Stimulated activated CD4-positive, alpha-beta T cell treated with anti-CD3 and anti-CD28 coated beads, Interleukin-15, amount 100 ng/mL, for 48 hours (primary cell): ENCODE measurements around the gene NSG1.

Experiments
- DNase-seq, 2 donors: peaks; one replicate each; pipeline ENCODE4 v3.0.0-alpha.2; 2020; ENCODE audit warnings: low read depth in 2 of 2

The NSG1 gene

GRCh38 chr4:4395849-4396627 lies 9.1 kb downstream of the NSG1 start:
- no peak for DNase-seq

GRCh38 chr4:4396628-4397440 lies 9.9 kb downstream of the NSG1 start:
- DNase-seq, result no peak

GRCh38 chr4:4397441-4397819 lies 10.5 kb downstream of the NSG1 start:
- no peak for DNase-seq

- no peak for DNase-seq
These were observed 11.5 kb downstream of the NSG1 start for GRCh38 chr4:4398430-4398829.

GRCh38 chr4:4401036-4401435 lies 14.1 kb downstream of the NSG1 start:
- DNase-seq, result no peak

GRCh38 chr4:4402966-4403365 lies 16.1 kb downstream of the NSG1 start:
- DNase-seq, result no peak

GRCh38 chr4:4405358-4405962 lies 18.6 kb downstream of the NSG1 start:
- DNase-seq, result no peak

GRCh38 chr4:4406455-4407298 lies 19.8 kb downstream of the NSG1 start:
- no peak for DNase-seq

GRCh38 chr4:4407299-4408131 lies 20.6 kb downstream of the NSG1 start:
- no peak for DNase-seq

GRCh38 chr4:4408132-4408523 lies 21.2 kb downstream of the NSG1 start:
- DNase-seq, result no peak

GRCh38 chr4:4408576-4409335 lies 21.9 kb downstream of the NSG1 start:
- DNase-seq, result no peak

GRCh38 chr4:4409416-4410115 lies 22.7 kb downstream of the NSG1 start:
- DNase-seq, result no peak

- no peak for DNase-seq
These were observed 23.4 kb downstream of the NSG1 start for GRCh38 chr4:4410271-4410670.

- no peak for DNase-seq
These were observed 25.0 kb downstream of the NSG1 start for GRCh38 chr4:4411906-4412305.

GRCh38 chr4:4412641-4413372 lies 25.9 kb downstream of the NSG1 start:
- DNase-seq, result no peak

GRCh38 chr4:4413373-4413725 lies 26.4 kb downstream of the NSG1 start:
- no peak for DNase-seq

GRCh38 chr4:4413806-4414205 lies 26.9 kb downstream of the NSG1 start:
- no peak for DNase-seq

GRCh38 chr4:4415107-4415805 lies 28.4 kb downstream of the NSG1 start:
- no peak for DNase-seq
